Measurements from ENCODE around the gene ARSG.

ARSG gene

DNA sequence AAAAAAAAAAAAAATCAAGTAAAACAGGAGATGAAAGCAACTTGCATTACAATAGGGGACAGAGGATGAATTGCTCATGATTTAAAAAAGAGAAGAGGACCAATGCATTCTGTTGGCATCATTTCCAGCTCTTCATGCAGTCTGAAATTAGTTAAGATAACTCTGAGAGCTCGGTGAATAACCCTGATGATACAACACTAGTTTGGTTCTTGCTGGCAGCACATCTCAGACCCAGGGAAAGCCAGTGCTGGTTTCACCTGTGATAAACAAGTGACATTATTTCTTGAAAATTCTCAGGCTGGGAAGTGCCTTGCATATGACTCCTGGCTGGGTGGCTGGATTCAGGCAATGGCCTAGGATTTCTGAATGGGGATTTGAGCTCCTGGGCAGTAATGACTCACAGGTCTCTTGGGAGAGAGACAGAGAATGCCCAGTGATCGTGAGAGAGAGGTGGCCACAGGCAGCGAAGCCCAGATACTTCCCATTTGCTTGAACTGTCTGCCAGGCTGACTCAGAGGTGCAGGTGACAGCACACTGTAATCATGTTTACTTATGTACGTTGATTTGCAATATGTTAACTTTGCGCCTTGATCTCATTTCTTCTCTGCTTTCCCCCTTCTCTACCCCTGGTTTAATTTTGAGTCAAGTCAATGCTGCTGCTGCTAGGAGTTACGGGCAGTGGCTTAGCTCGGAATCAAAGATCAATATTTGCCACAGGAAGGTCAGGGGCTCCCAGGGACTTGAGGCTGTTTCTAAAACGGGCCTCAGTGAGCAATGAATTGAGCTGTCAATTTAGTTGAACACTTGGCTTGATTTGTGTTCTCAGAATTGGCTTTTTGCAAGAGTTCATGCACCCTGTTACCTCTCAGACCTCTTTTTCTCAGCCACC, 27.1 kb downstream of the ARSG start:
- Mint-ChIP-seq H3K9me3 (peaks cover 6% of the 10 kb centered on the region), H3K27ac (ENCODE audit: low read depth) (peak overlapping the region; percentile 22)

DNA sequence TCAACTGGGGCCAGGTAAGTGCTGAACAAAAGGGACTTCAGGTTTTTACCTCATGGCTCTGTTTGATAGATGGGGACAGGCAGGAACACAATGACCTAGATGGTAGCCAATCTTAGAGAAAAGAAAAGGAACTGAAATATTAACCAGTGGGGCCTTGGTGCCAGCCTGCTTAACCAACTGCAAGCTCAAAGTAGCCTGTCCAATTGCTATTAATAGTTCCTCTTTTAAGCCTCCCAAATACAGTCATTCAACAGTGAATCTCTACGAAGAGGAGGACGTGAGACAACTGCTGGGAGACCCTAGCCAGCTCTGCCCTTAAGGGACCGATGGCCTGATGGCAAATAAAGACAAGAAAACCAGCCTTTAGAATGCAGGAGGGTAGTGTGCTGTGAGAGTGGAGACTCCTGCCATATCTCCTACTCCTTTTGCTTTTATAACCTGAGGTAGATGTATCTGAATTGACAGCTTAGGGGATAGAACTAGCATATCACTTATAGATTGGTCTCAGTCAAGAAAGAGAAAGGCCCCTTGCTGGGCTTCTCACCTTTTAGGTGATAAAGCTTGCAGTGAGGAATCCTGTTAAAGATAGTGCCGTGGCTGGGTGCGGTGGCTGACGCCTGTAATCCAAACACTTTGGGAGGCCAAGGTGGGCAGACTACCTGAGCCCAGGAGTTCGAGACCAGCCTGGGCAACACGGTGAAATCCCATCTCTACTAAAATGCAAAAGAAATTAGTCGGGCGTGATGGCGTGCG, 28.3 kb downstream of the ARSG start:
- H3K4me1 Mint-ChIP-seq = peaks cover 48% of the 10 kb centered on the region
- DNase-seq (ENCODE audit: low spot score in 2 of 2) = no peak
- H3K9me3 Mint-ChIP-seq = peaks cover 6% of the 10 kb centered on the region
- H3K27me3 Mint-ChIP-seq = no peaks in the 10 kb centered on the region
- H3K27ac Mint-ChIP-seq (ENCODE audit: low read depth) = peak overlapping the region; percentile 35
- no peak overlapping the region for H3K4me3 Mint-ChIP-seq
- no peaks in the 10 kb centered on the region for H3K36me3 Mint-ChIP-seq (ENCODE audit: insufficient read depth)
- no peak for ATAC-seq (replicated peaks; ENCODE audit: extremely low read depth, poor library complexity, severe bottlenecking)

More for the DNA sequence above, 27.1 kb downstream of the ARSG start:
- DNase-seq (ENCODE audit: low spot score in 2 of 2) (no peak), ATAC-seq (replicated peaks; ENCODE audit: extremely low read depth, poor library complexity, severe bottlenecking) (no peak)
- no peaks in the 10 kb centered on the region for H3K36me3 Mint-ChIP-seq (ENCODE audit: insufficient read depth)
- H3K4me1 Mint-ChIP-seq = peaks cover 52% of the 10 kb centered on the region
- no peak overlapping the region for H3K4me3 Mint-ChIP-seq
- H3K27me3 Mint-ChIP-seq = no peaks in the 10 kb centered on the region

DNA sequence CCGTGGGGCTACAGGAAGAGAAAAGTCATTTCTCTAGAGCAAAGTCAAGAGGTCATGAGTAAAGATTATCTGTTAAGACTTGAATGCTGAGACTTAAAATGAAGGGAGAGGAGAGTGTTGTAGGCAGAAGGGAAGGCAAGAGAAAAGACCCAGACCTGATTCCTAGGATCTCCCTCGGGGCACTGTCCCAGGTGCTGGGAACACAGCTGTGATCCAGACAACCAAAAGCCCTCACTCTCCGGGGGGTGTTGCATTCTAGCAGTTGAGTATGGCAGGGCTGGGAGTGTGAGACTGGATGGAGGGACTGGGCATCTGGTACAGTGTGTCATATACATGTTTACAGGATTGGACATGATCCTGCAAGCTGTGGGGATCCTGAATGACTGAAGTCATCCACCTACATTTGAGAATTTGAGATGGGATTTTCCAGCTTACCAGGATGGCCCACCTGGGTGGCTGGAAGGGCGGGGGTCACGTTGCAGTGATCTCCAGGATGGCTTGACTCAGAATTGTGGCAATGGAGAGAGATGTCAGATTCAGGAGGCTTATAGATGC, 29.1 kb downstream of the ARSG start:
- ATAC-seq (replicated peaks; ENCODE audit: extremely low read depth, poor library complexity, severe bottlenecking) = no peak
- Mint-ChIP-seq H3K4me1 (peaks cover 41% of the 10 kb centered on the region), H3K27ac (ENCODE audit: low read depth) (peak overlapping the region; percentile 35)

DNA sequence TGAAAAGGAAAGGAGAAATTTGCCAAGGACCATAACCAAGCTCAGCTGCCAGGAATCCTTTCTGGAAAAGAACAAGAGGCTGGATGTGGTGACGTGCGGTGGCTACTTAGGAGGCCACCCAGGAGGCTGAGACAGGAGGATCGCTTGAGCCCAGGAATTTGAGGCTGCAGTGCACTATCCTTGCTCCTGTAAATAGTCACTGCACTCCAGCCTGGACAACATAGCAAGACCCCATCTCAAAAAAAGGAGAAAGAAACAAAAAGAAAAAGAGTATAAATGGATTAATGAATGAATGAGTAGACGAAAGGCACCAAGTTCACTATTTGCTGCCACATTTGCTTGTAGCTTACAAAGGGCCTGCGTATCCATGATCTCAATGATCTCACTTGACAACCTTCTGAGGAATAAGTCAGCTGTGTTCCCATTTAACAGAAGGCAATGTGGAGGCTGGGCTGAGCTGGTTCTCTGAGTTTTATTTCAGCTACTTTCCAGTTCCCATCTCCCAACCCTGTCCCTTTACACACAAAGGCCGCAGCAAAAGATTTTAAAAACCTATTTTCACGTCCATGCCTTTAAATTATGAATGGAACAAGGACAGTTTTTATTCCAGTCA, 29.8 kb downstream of the ARSG start:
- no peaks in the 10 kb centered on the region for H3K36me3 Mint-ChIP-seq (ENCODE audit: insufficient read depth)
- H3K27me3 Mint-ChIP-seq = no peaks in the 10 kb centered on the region
- no peak for ATAC-seq (replicated peaks; ENCODE audit: extremely low read depth, poor library complexity, severe bottlenecking)
- no peak for DNase-seq (ENCODE audit: low spot score in 2 of 2)
- H3K4me1 Mint-ChIP-seq = peaks cover 36% of the 10 kb centered on the region
- peaks cover 4% of the 10 kb centered on the region for H3K9me3 Mint-ChIP-seq
- H3K4me3 Mint-ChIP-seq = no peak overlapping the region
- peak overlapping the region; percentile 35 for H3K27ac Mint-ChIP-seq (ENCODE audit: low read depth)

More for the DNA sequence above, 29.1 kb downstream of the ARSG start:
- Mint-ChIP-seq H3K4me3 (no peak overlapping the region), H3K36me3 (ENCODE audit: insufficient read depth) (no peaks in the 10 kb centered on the region), H3K9me3 (peaks cover 6% of the 10 kb centered on the region), H3K27me3 (no peaks in the 10 kb centered on the region)
- no peak for DNase-seq (ENCODE audit: low spot score in 2 of 2)

DNA sequence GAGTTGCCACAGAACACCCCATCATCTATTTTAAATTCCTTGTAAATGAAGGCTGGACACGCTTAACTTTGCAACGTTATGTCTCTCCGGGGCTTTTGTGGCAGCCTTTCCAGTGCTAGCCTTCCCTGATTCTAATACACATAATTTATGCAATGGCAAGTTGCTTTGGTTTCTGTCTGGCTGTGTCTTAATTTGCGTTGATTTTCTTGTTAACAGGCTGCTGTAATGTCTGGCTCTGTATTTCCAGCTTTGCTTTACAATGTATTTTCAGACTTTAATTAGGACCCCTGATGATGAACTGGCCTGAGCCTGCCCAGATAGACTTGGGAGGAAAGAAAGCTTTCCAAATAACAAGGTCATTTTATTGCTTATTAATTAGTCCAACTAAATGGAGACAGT, 30.3 kb downstream of the ARSG start:
- Mint-ChIP-seq H3K4me1 (peaks cover 33% of the 10 kb centered on the region), H3K27ac (ENCODE audit: low read depth) (no peak overlapping the region), H3K27me3 (no peaks in the 10 kb centered on the region), H3K36me3 (ENCODE audit: insufficient read depth) (no peaks in the 10 kb centered on the region), H3K9me3 (no peaks in the 10 kb centered on the region), H3K4me3 (no peak overlapping the region)
- ATAC-seq (replicated peaks; ENCODE audit: extremely low read depth, poor library complexity, severe bottlenecking) (no peak), DNase-seq (ENCODE audit: low spot score in 2 of 2) (no peak)

DNA sequence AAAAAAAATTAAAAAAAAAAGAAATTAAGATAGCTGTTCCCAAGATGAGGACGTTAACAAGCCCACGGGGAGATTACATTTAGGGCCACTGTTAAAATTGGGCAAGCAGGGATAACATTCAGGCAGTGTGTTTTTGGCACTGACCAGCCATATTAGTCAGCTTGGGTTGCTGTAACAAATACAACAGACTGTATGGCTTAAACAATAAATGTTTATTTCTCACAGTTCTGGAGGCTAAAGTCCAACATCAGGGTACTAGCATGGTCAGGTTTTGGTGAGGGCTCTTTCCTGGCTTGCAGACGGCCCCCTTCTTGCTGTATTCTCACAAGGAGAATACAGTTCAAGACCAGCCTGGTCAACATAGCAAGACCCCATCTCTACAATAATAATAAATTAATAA, 31.3 kb downstream of the ARSG start:
- no peaks in the 10 kb centered on the region for H3K27me3 Mint-ChIP-seq
- no peak overlapping the region for H3K27ac Mint-ChIP-seq (ENCODE audit: low read depth)
- H3K4me1 Mint-ChIP-seq = peaks cover 33% of the 10 kb centered on the region
- H3K36me3 Mint-ChIP-seq (ENCODE audit: insufficient read depth) = no peaks in the 10 kb centered on the region
- H3K9me3 Mint-ChIP-seq = no peaks in the 10 kb centered on the region
- ATAC-seq (replicated peaks; ENCODE audit: extremely low read depth, poor library complexity, severe bottlenecking) (no peak), DNase-seq (ENCODE audit: low spot score in 2 of 2) (no peak)
- H3K4me3 Mint-ChIP-seq = no peak overlapping the region

DNA sequence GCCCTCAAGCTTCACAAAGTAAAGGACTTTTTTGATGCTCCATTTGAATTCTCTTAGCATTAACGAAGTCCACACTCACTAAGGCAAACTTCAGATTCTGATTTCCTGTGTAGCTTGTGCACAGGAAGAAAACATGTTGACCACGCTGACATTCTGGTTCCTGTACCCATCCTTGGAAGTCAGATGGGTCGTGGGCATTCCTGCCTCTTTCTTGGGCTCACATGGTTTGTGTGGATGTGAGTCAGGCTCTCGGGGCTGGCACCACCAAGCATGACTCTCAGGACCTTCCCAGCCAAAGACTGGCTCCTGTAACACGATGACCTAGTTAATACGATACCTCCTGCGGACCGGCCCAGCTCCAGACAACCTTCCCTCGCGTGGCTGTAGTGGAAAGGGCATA, 32.8 kb downstream of the ARSG start:
- Mint-ChIP-seq H3K27me3 (no peaks in the 10 kb centered on the region), H3K9me3 (no peaks in the 10 kb centered on the region), H3K27ac (ENCODE audit: low read depth) (no peak overlapping the region), H3K4me1 (peaks cover 32% of the 10 kb centered on the region), H3K4me3 (no peak overlapping the region), H3K36me3 (ENCODE audit: insufficient read depth) (no peaks in the 10 kb centered on the region)
- ATAC-seq (replicated peaks; ENCODE audit: extremely low read depth, poor library complexity, severe bottlenecking) (no peak), DNase-seq (ENCODE audit: low spot score in 2 of 2) (no peak)

DNA sequence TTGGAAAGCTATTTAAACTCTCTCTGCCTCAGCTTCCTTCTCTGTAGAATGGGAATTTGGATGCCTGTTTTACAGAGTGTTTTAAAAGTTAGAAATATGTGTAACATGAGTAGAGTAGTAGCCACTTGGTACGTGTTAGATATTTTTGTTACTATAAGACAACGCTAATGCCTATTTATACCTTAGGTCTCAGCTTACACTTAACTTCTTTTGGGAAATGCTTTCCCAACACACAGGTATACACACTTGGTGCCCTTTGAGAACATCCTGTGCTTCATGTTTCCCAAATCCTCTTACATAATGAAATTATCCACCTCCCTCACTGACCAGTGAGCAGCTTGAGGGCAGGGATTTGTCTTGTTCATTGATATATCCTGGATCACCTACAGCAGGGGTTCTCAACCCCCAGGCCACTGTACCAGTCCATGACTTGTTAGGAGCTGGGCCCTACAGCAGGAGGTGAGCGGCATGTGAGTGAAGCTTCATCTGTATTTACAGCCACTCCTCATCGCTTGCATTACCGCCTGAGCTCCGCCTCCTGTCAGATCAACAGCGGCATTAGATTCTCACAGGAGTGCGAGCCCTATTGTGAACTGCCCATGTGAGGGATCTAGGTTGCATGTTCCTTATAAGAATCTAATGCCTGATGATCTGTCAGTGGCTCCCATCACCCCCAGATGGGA, 33.5 kb downstream of the ARSG start:
- Mint-ChIP-seq H3K36me3 (ENCODE audit: insufficient read depth) (no peaks in the 10 kb centered on the region), H3K4me1 (peaks cover 29% of the 10 kb centered on the region), H3K27me3 (no peaks in the 10 kb centered on the region), H3K27ac (ENCODE audit: low read depth) (no peak overlapping the region), H3K9me3 (no peaks in the 10 kb centered on the region), H3K4me3 (no peak overlapping the region)
- ATAC-seq (replicated peaks; ENCODE audit: extremely low read depth, poor library complexity, severe bottlenecking) (no peak), DNase-seq (ENCODE audit: low spot score in 2 of 2) (no peak)

DNA sequence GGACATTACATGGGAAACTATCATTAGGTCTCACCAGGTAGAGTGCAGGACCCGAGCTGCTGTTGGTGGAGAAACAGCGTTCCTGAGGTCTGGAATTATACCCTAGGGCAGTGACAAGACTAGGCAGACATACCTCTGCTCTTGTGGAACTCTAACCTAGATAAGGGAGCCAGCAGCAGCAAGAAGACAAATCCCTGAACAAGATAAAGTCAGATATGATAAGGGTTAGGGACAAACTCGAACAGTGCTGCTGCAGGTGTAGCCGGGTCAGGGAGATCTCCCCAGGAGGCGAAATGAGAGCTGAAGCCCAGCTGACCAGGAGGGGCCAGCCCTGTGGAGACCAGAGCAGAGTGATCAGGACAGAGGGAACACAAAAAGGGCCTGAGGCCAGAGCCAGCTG, 34.7 kb downstream of the ARSG start:
- Mint-ChIP-seq H3K4me3 (no peak overlapping the region), H3K27ac (ENCODE audit: low read depth) (peak overlapping the region; percentile 55), H3K27me3 (no peaks in the 10 kb centered on the region), H3K36me3 (ENCODE audit: insufficient read depth) (no peaks in the 10 kb centered on the region), H3K4me1 (peaks cover 27% of the 10 kb centered on the region), H3K9me3 (no peaks in the 10 kb centered on the region)
- DNase-seq (ENCODE audit: low spot score in 2 of 2) (no peak), ATAC-seq (replicated peaks; ENCODE audit: extremely low read depth, poor library complexity, severe bottlenecking) (no peak)

DNA sequence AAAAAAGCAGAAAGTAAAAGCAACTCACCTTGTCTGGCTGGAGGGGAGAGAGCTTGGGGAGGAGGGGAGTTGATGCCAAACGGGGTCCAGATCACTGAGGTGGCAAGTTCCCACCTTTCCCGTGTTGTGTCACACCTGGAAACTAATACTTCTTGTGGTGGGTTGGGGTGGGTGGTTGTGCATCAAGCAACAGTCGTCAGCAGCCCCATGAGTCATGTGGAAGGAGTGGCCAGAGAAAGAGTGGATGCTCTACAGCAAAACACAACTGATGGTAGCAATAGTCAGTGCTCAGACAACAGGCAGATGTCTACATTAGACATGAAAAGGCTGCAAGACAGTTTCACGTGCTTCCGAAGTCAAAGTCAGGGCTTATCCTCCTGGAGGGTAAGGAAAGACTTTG, 35.4 kb downstream of the ARSG start:
- Mint-ChIP-seq H3K4me3 (no peak overlapping the region), H3K9me3 (no peaks in the 10 kb centered on the region), H3K36me3 (ENCODE audit: insufficient read depth) (no peaks in the 10 kb centered on the region), H3K27me3 (no peaks in the 10 kb centered on the region), H3K27ac (ENCODE audit: low read depth) (peak overlapping the region; percentile 55), H3K4me1 (peaks cover 27% of the 10 kb centered on the region)
- DNase-seq (ENCODE audit: low spot score in 2 of 2) = no peak
- no peak for ATAC-seq (replicated peaks; ENCODE audit: extremely low read depth, poor library complexity, severe bottlenecking)

DNA sequence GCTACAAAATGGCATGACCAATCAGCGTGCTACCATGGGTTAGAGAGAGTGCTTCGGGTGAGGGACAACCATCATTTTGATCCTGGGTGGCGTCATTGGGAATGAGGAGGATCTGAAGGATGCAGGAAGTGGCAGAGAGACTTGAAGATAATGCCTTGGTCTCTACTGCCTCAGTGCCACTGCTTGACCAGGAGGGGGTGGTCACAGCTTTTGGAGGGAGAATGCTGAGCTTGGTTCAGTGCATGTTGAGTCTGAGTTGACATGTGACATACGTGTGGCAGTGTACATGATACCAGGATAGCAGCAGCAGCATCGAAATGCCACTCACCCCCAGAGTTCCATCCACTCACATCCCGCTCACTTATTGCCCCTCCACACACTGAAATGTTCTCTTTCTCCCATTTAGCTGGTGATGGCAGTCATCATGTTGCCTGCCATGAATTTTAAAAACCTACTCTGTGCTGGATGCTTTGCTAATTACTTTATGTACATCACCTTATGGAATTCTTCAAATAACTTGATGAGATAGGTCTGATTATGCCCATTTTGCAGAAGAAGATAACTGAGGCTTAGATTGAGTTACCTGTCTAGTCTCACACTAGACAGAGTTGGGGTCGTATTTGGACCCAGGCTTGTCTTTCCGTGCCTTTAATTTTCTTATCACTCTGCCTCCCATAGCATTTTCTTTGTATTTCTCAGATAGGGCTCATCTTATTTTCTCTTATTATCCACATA, 36.7 kb downstream of the ARSG start:
- no peak overlapping the region for H3K27ac Mint-ChIP-seq (ENCODE audit: low read depth)
- no peak for DNase-seq (ENCODE audit: low spot score in 2 of 2)
- H3K4me1 Mint-ChIP-seq = peaks cover 29% of the 10 kb centered on the region
- ATAC-seq (replicated peaks; ENCODE audit: extremely low read depth, poor library complexity, severe bottlenecking) = no peak
- H3K27me3 Mint-ChIP-seq = no peaks in the 10 kb centered on the region
- H3K4me3 Mint-ChIP-seq = no peak overlapping the region
- H3K9me3 Mint-ChIP-seq = no peaks in the 10 kb centered on the region
- no peaks in the 10 kb centered on the region for H3K36me3 Mint-ChIP-seq (ENCODE audit: insufficient read depth)
